SU-DHL-6 (cell line): ENCODE results near the gene CDK3.

Experiments used
- H2AFZ ChIP-seq: fragments of 200-600 bp; sonication (generic); 2 replicates; pipeline ENCODE4 v1.6.1; 2014; ENCODE audit warnings: low read depth, mild to moderate bottlenecking, moderate library complexity, mixed read lengths, antibody characterized with exemption, low read length; ENCODE audit not compliant: severe bottlenecking
- H3F3A ChIP-seq: fragments of 200-600 bp; shearing (Covaris generic); 2 replicates; pipeline ENCODE4 v1.6.0; 2016; ENCODE audit warnings: antibody characterized with exemption, mild to moderate bottlenecking; ENCODE audit not compliant: insufficient read depth
- H3K27ac ChIP-seq: fragments of 200-600 bp; sonication (generic); 2 replicates; pipeline ENCODE4 v1.5.1; 2016; ENCODE audit warnings: low read depth, mild to moderate bottlenecking, low read length, moderate library complexity, mixed read lengths
- H3K27me3 ChIP-seq: fragments of 200-600 bp; sonication (generic), shearing (Covaris generic); 2 replicates; pipeline ENCODE4 v1.6.0; 2014; ENCODE audit warnings: mild to moderate bottlenecking, low read length
- H3K36me3 ChIP-seq: fragments of 200-600 bp; sonication (generic); 2 replicates; pipeline ENCODE4 v1.6.1; 2014; ENCODE audit warnings: mild to moderate bottlenecking, low read length, mixed read lengths
- H3K4me2 ChIP-seq: fragments of 300-600, 200-600 bp; shearing (Covaris generic), sonication (generic); 2 replicates; pipeline ENCODE4 v1.6.0; 2014; ENCODE audit warnings: low read length, low read depth, mild to moderate bottlenecking; ENCODE audit not compliant: poor library complexity, severe bottlenecking
- H3K4me3 ChIP-seq: fragments of 200-600 bp; sonication (generic); 2 replicates; pipeline ENCODE4 v1.5.1; 2014; ENCODE audit warnings: antibody characterized with exemption, low read length, mild to moderate bottlenecking, mixed read lengths; ENCODE audit not compliant: insufficient read depth, poor library complexity, severe bottlenecking
- H3K79me2 ChIP-seq: fragments of 200-600 bp; sonication (generic); 2 replicates; pipeline ENCODE4 v1.6.1; 2014; ENCODE audit warnings: mild to moderate bottlenecking, low read length, moderate library complexity; ENCODE audit not compliant: insufficient read depth
- H3K9ac ChIP-seq: fragments of 200-600 bp; sonication (generic); 2 replicates; pipeline ENCODE4 v1.7.0; 2014; ENCODE audit warnings: mild to moderate bottlenecking, low read length
- H3K9me2 ChIP-seq: fragments of 200-600 bp; sonication (generic); replicated peaks from 2 replicates; pipeline ENCODE4 v1.6.1; 2014; ENCODE audit warnings: low read length; ENCODE audit not compliant: insufficient read depth
- H3K9me3 ChIP-seq: fragments of 200-600 bp; sonication (generic); 2 replicates; pipeline ENCODE4 v1.6.1; 2014; ENCODE audit warnings: low read length, mixed read lengths; ENCODE audit not compliant: insufficient read depth
- H4K20me1 ChIP-seq: fragments of 200-600 bp; sonication (generic); 2 replicates; pipeline ENCODE4 v1.6.1; 2014; ENCODE audit warnings: low read depth, mild to moderate bottlenecking, antibody characterized with exemption, low read length, moderate library complexity, mixed read lengths
- EZH2phosphoT487 ChIP-seq: fragments of 200-600 bp; sonication (generic), shearing (Covaris generic); conservative IDR thresholded peaks from 2 replicates; pipeline ENCODE4 v1.6.1; 2018; ENCODE audit warnings: mild to moderate bottlenecking, antibody characterized with exemption, low read length, moderate library complexity, mixed read lengths
- TF ChIP-seq, protein P1 (sequence below): fragments of 200-600 bp; sonication (generic); IDR thresholded peaks from one replicate; pipeline ENCODE4 v1.5.1; 2017; ENCODE audit warnings: antibody characterized with exemption, mild to moderate bottlenecking, low read length, moderate library complexity; ENCODE audit not compliant: insufficient read depth, poor library complexity, severe bottlenecking

Gene CDK3

DNA sequence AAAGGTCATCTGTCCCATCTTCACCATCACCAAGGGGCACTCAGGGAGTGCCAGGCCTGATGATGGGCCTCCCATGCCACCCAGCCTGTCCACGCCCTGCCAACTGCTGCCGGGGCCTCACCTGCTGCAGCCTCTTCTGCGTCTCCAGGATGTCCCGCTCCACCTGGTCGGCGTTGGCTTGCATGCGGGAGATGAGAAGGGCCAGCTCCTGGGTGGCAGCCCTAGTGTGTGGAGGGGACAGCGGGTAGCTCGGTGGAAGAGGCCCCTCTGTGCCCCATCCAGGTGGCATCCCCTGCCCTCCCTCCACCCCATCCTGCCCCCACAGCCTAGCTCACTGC lies 23.2 kb downstream of the CDK3 start:
- H3F3A ChIP-seq, result 0 out of 2 replicates have a peak, but pooled peaks cover 4% of the 10 kb centered on the region
- no peaks in the 10 kb centered on the region for H3K79me2 ChIP-seq
- H3K9ac ChIP-seq, result no peak overlapping the region
- H3K4me2 ChIP-seq, result no peak overlapping the region
- H4K20me1 ChIP-seq, result no peaks in the 10 kb centered on the region
- no peaks in the 10 kb centered on the region for H3K36me3 ChIP-seq
- no peak overlapping the region for H2AFZ ChIP-seq
- H3K27me3 ChIP-seq, result no peaks in the 10 kb centered on the region
- H3K9me3 ChIP-seq, result no peaks in the 10 kb centered on the region
- no peak for TF ChIP-seq EZH2phosphoT487
- TF ChIP-seq, protein P1, sequence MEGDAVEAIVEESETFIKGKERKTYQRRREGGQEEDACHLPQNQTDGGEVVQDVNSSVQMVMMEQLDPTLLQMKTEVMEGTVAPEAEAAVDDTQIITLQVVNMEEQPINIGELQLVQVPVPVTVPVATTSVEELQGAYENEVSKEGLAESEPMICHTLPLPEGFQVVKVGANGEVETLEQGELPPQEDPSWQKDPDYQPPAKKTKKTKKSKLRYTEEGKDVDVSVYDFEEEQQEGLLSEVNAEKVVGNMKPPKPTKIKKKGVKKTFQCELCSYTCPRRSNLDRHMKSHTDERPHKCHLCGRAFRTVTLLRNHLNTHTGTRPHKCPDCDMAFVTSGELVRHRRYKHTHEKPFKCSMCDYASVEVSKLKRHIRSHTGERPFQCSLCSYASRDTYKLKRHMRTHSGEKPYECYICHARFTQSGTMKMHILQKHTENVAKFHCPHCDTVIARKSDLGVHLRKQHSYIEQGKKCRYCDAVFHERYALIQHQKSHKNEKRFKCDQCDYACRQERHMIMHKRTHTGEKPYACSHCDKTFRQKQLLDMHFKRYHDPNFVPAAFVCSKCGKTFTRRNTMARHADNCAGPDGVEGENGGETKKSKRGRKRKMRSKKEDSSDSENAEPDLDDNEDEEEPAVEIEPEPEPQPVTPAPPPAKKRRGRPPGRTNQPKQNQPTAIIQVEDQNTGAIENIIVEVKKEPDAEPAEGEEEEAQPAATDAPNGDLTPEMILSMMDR, result no peak
- no peaks in the 10 kb centered on the region for H3K9me2 ChIP-seq
- no peak overlapping the region for H3K4me3 ChIP-seq
- H3K27ac ChIP-seq, result no peak overlapping the region

DNA sequence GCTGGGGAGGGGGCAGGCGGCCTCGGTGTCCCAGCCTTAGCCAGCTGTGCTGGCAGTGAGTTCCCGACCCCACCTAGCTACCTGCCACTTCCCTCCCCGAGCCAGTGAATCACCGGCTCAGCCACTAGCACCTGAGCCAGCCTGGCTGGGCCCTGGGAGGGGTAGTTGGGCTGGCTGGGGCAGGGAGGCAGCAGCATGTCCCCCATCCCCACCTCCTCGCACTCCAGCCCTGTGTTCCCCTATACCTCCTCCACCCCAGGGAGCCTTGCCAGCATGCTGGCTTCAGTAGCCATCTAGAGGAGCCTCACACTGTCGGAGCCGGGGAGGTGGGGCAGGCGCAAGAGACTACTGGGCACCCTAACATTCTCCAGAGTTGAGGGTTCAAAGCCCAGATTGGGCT lies 23.7 kb downstream of the CDK3 start:
- no peaks in the 10 kb centered on the region for H3K36me3 ChIP-seq
- no peak overlapping the region for H3K4me3 ChIP-seq
- H3K9ac ChIP-seq, result no peak overlapping the region
- no peaks in the 10 kb centered on the region for H3K27me3 ChIP-seq
- H3K9me2 ChIP-seq, result no peaks in the 10 kb centered on the region
- H3K79me2 ChIP-seq, result no peaks in the 10 kb centered on the region
- no peak overlapping the region for H3K4me2 ChIP-seq
- H2AFZ ChIP-seq, result no peak overlapping the region
- H3K27ac ChIP-seq, result no peak overlapping the region
- 0 out of 2 replicates have a peak, but pooled peaks cover 4% of the 10 kb centered on the region for H3F3A ChIP-seq
- no peaks in the 10 kb centered on the region for H4K20me1 ChIP-seq
- no peak for TF ChIP-seq EZH2phosphoT487
- TF ChIP-seq, protein P1, result no peak
- H3K9me3 ChIP-seq, result no peaks in the 10 kb centered on the region

DNA sequence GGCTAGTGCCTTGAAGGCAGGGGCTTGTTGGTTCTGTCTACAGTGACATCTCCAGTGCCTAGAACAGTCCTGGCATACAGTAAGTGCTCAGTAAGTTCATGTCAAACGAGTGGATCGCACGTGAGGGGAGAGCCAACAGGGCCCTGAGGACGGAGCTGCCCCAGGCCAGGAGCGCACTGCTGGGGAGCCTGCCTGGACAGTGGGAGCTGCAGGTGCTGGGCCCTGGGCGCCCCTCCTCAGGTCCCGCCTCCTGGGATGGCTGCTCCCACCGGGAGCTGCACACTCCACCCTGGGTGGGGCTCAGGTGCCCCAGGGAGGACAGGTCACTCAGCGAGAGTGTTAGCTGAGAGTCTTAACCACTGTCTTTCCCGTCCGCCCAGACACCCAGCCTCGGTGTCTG lies 24.6 kb downstream of the CDK3 start:
- Histone ChIP-seq H3K9ac (no peak overlapping the region), H3K4me3 (no peak overlapping the region), H3K27me3 (no peaks in the 10 kb centered on the region), H2AFZ (no peak overlapping the region), H4K20me1 (no peaks in the 10 kb centered on the region), H3K36me3 (no peaks in the 10 kb centered on the region), H3F3A (0 out of 2 replicates have a peak, but pooled peaks cover under 1% of the 10 kb centered on the region), H3K27ac (no peak overlapping the region), H3K4me2 (no peak overlapping the region), H3K9me2 (no peaks in the 10 kb centered on the region), H3K9me3 (no peaks in the 10 kb centered on the region), H3K79me2 (no peaks in the 10 kb centered on the region)
- TF ChIP-seq EZH2phosphoT487, result no peak

DNA sequence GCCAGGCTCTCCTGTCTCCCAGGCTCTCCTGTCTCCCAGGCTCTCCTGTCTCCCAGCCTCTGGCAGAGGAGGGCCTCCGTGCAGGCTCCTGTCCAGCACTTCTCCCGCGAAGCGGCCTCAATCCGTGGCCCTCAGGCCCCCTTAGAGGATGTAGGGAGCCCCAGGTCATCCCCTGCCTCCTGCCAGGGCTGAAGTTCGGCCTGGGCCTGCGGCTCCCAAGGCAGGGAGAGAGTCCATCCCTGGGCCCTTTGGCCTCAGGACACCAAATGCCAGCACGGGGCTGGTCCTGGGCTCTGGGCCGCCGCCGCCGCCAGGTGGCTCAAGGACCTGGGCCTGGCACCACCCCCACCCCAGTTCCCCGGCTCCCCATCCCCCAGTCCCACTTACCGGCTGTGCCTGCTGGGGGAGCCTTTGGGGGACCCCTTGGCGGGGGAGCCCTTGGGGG lies 26.1 kb downstream of the CDK3 start:
- H3K79me2 ChIP-seq, result no peaks in the 10 kb centered on the region
- TF ChIP-seq, protein P1, result no peak
- TF ChIP-seq EZH2phosphoT487, result no peak
- H3K9me3 ChIP-seq, result no peaks in the 10 kb centered on the region
- no peak overlapping the region for H3K4me3 ChIP-seq
- H2AFZ ChIP-seq, result no peak overlapping the region
- H3K27me3 ChIP-seq, result no peaks in the 10 kb centered on the region
- H3K9me2 ChIP-seq, result no peaks in the 10 kb centered on the region
- H3F3A ChIP-seq, result no peaks in the 10 kb centered on the region
- no peak overlapping the region for H3K9ac ChIP-seq
- no peak overlapping the region for H3K4me2 ChIP-seq
- H3K36me3 ChIP-seq, result no peaks in the 10 kb centered on the region
- H3K27ac ChIP-seq, result no peak overlapping the region
- H4K20me1 ChIP-seq, result no peaks in the 10 kb centered on the region
